Measurements from ENCODE around the gene CYP2C8.

DNA sequence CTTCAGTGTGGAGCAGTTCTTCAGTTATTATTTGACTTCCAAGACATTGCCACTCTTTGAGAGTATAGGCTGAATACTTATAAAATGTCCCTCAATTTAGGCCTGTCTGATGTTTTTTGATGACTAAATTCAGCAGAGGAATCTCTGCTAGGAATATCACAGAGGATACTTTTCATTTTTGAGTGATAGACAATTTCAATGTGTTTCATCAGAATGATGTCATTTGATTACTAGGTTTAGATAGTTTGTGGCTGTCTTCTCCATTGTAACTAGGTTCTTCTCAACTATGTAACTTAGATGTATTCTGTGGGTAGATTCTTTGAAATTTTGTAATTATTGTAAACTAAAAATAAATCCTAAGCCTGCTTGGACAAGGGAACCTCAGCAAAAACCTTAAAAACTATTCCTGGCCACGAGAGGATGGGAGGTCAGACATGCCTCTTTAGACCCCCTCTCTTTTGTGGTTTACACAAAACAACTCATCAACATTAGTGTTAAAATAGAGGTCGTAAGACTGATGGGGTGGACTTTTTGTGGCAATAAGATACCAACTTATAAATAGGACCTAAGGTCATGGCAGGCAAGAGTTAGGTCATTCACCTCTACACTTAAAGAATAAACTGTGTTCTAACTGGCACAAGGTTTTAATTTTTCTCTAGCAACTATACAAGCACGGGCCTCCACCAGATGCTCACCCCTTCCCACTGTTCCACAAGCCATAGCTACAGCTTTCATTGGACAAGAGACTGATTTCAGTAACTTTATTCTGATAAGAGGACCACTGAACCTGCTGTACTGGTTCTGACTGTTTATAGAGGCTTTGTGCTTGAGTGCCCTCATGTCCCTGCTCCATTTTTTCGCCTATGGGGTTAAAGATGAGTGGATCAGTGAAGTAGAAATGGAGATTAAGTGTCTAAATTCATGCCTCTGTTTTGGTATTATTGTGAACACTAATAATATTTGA lies 33.7 kb downstream of the CYP2C8 start:
- TF ChIP-seq CTCF (conservative IDR thresholded peaks at IDR 0.05; ENCODE audit: low read depth in 2 of 2) (no peak), POLR2AphosphoS5 (IDR thresholded peaks at IDR 0.05; ENCODE audit: low read depth) (no peak), NANOG (IDR thresholded peaks at IDR 0.05; ENCODE audit: borderline replicate concordance) (no peak), EZH2phosphoT487 (IDR thresholded peaks at IDR 0.05; ENCODE audit: unreplicated experiment) (no peak)
- TF ChIP-seq, protein P1, sequence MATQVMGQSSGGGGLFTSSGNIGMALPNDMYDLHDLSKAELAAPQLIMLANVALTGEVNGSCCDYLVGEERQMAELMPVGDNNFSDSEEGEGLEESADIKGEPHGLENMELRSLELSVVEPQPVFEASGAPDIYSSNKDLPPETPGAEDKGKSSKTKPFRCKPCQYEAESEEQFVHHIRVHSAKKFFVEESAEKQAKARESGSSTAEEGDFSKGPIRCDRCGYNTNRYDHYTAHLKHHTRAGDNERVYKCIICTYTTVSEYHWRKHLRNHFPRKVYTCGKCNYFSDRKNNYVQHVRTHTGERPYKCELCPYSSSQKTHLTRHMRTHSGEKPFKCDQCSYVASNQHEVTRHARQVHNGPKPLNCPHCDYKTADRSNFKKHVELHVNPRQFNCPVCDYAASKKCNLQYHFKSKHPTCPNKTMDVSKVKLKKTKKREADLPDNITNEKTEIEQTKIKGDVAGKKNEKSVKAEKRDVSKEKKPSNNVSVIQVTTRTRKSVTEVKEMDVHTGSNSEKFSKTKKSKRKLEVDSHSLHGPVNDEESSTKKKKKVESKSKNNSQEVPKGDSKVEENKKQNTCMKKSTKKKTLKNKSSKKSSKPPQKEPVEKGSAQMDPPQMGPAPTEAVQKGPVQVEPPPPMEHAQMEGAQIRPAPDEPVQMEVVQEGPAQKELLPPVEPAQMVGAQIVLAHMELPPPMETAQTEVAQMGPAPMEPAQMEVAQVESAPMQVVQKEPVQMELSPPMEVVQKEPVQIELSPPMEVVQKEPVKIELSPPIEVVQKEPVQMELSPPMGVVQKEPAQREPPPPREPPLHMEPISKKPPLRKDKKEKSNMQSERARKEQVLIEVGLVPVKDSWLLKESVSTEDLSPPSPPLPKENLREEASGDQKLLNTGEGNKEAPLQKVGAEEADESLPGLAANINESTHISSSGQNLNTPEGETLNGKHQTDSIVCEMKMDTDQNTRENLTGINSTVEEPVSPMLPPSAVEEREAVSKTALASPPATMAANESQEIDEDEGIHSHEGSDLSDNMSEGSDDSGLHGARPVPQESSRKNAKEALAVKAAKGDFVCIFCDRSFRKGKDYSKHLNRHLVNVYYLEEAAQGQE (IDR thresholded peaks at IDR 0.05; ENCODE audit: unreplicated experiment), result no peak
